ENCODE results near the gene SORCS1. TPM values are rescaled to one million over a fixed set of nuclear protein-coding genes. Genes with fewer than 3 reads are reported as not detected.

The SORCS1 gene
- total and polyA plus RNA-seq, 2 of the 13 experiments (the other 11 are each of a cell fraction or from before 2014, with no cell fraction given) = not detected

GRCh38 chr10:107072786-107073185, 91.7 kb downstream of the SORCS1 start (continued):
- TF ChIP-seq ZNF780A (CRISPR knock-in tag; IDR thresholded peaks at IDR 0.05) (no peak), WIZ (CRISPR knock-in tag; IDR thresholded peaks at IDR 0.05) (no peak), ZFX (CRISPR knock-in tag; IDR thresholded peaks at IDR 0.05; ENCODE audit: low read depth) (no peak)
- TF ChIP-seq, protein P1, sequence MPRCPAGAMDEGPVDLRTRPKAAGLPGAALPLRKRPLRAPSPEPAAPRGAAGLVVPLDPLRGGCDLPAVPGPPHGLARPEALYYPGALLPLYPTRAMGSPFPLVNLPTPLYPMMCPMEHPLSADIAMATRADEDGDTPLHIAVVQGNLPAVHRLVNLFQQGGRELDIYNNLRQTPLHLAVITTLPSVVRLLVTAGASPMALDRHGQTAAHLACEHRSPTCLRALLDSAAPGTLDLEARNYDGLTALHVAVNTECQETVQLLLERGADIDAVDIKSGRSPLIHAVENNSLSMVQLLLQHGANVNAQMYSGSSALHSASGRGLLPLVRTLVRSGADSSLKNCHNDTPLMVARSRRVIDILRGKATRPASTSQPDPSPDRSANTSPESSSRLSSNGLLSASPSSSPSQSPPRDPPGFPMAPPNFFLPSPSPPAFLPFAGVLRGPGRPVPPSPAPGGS (CRISPR knock-in tag; IDR thresholded peaks at IDR 0.05) = no peak

GRCh38 chr10:107072028-107072427, 92.5 kb downstream of the SORCS1 start:
- POLR2A ChIA-PET = no interaction called here
- TF ChIP-seq ZNF660 (CRISPR knock-in tag; IDR thresholded peaks at IDR 0.05; ENCODE audit: borderline replicate concordance, low read depth) (no peak), ELF3 (CRISPR knock-in tag; IDR thresholded peaks at IDR 0.05) (no peak), SMYD3 (CRISPR knock-in tag; IDR thresholded peaks at IDR 0.05) (no peak), CHD4 (IDR thresholded peaks at IDR 0.05; ENCODE audit: borderline replicate concordance, low read length) (no peak), ZNF83 (CRISPR knock-in tag; IDR thresholded peaks at IDR 0.05; ENCODE audit: borderline replicate concordance) (no peak), ZNF460 (CRISPR knock-in tag; IDR thresholded peaks at IDR 0.05; ENCODE audit: borderline replicate concordance) (no peak), KMT2A (CRISPR knock-in tag; IDR thresholded peaks at IDR 0.05) (no peak), MEIS1 (CRISPR knock-in tag; IDR thresholded peaks at IDR 0.05; ENCODE audit: borderline replicate concordance) (no peak), TFE3 (CRISPR knock-in tag; IDR thresholded peaks at IDR 0.05) (no peak), PRDM10 (CRISPR knock-in tag; IDR thresholded peaks at IDR 0.05; ENCODE audit: low read depth) (no peak)
- TF ChIP-seq, protein P2, sequence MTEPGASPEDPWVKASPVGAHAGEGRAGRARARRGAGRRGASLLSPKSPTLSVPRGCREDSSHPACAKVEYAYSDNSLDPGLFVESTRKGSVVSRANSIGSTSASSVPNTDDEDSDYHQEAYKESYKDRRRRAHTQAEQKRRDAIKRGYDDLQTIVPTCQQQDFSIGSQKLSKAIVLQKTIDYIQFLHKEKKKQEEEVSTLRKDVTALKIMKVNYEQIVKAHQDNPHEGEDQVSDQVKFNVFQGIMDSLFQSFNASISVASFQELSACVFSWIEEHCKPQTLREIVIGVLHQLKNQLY (CRISPR knock-in tag; IDR thresholded peaks at IDR 0.05) = no peak

More at GRCh38 chr10:107072028-107072427, 92.5 kb downstream of the SORCS1 start:
- Histone ChIP-seq H3K9me3 (ENCODE audit: low read length) (peaks cover 32% of the 10 kb centered on the region), H3K4me3 (replicated peaks in 1 of 3; ENCODE audit: insufficient read depth in 1 of 3, low read depth in 2 of 3, low read length in 3 of 3) (no peak overlapping the region), H4K20me1 (ENCODE audit: insufficient read depth, low read length) (no peaks in the 10 kb centered on the region), H2AFZ (ENCODE audit: low read length) (no peak overlapping the region), H3K9ac (ENCODE audit: insufficient read depth, low read depth, low read length) (no peak overlapping the region), H3K4me2 (ENCODE audit: low read depth, low read length) (no peak overlapping the region), H3K4me1 (ENCODE audit: insufficient read depth, low read length) (no peaks in the 10 kb centered on the region), H3K27ac (ENCODE audit: extremely low read length, insufficient read depth, low read length) (no peak overlapping the region), H3K36me3 (replicated peaks in 1 of 2; ENCODE audit: control insufficient read depth in 1 of 2, insufficient read depth in 2 of 2, low read length in 2 of 2) (no peaks in the 10 kb centered on the region), H3K79me2 (ENCODE audit: insufficient read depth, low read length) (no peaks in the 10 kb centered on the region), H3K27me3 (ENCODE audit: control insufficient read depth in 1 of 2, insufficient read depth in 2 of 2, low read length in 2 of 2) (no peaks in the 10 kb centered on the region)
- no peak for ATAC-seq
- CTCF ChIA-PET (ENCODE audit: low intra/inter-chr PET ratio, low total read pairs) = no interaction called here
- DNase-seq (ENCODE audit: low spot score) = no peak
- BruUV-seq (replicated peaks) = no TSS peak
- no peak for FAIRE-seq
- WGBS (ENCODE audit: low lambda C conversion rate) = 19% methylated on average over 3 of the region's 3 CpGs
- intact Hi-C loops (cut with micrococcal nuclease; ENCODE audit: unreplicated experiment) = no loop called here
- in situ Hi-C loops (cut with HindIII; ENCODE audit: extremely low pct_ligation_motif_present, low pct_unique_long_range_greater_than_20kb) = no loop called here

All from HepG2 (cell line).